ENCODE data around the gene GLYATL3. TPM values are rescaled to one million over a fixed set of nuclear protein-coding genes. Genes with fewer than 3 reads are reported as not detected.
A peak's percentile ranks its signal among the peaks of the same experiment; 100 is the strongest.

The GLYATL3 gene
- polyA plus RNA-seq, 3 donors, result not detected

GRCh38 chr6:49546331-49546730 lies 46.6 kb downstream of the GLYATL3 start:
- H3K9me3 ChIP-seq (replicated peaks in 1 of 2; ENCODE audit: control insufficient read depth in 1 of 2, insufficient read depth in 1 of 2, low read length in 2 of 2), result peaks cover 0 to 12% of the 10 kb centered on the region in 2 donors
- TF ChIP-seq CTCF (IDR thresholded peaks at IDR 0.05), result no peak
- DNase-seq, result no peak
- no peak overlapping the region for H3K4me3 Mint-ChIP-seq
- H4K20me1 ChIP-seq (ENCODE audit: insufficient read depth, low read length), result no peaks in the 10 kb centered on the region
- H3K4me2 ChIP-seq (replicated peaks; ENCODE audit: extremely low read depth, low read length, poor library complexity, severe bottlenecking), result no peak overlapping the region
- peaks cover 13% of the 10 kb centered on the region in 2 donors for H3K4me1 ChIP-seq (ENCODE audit: control insufficient read depth in 1 of 2, insufficient read depth in 2 of 2, low read length in 2 of 2)
- no peak overlapping the region for H3K27ac Mint-ChIP-seq
- peaks cover 19% of the 10 kb centered on the region for H3K4me1 Mint-ChIP-seq
- peaks cover 23% of the 10 kb centered on the region in 2 donors for H3K27me3 ChIP-seq (ENCODE audit: control insufficient read depth in 2 of 2, insufficient read depth in 2 of 2, low read length in 2 of 2)
- 86% methylated on average over 1 of the region's 1 CpG for WGBS (ENCODE audit: insufficient coverage)
- no peaks in the 10 kb centered on the region for H3K36me3 ChIP-seq (replicated peaks in 1 of 2; ENCODE audit: control insufficient read depth in 1 of 2, insufficient read depth in 2 of 2, low read length in 2 of 2)
- no peaks in the 10 kb centered on the region for H3K79me2 ChIP-seq (ENCODE audit: insufficient read depth, low read length)
- H3K9ac ChIP-seq (ENCODE audit: insufficient read depth, low read length, poor library complexity, severe bottlenecking), result no peak overlapping the region
- intact Hi-C loops (cut with micrococcal nuclease), result no loop called here
- peaks cover 0 to 6% (median 0%) of the 10 kb centered on the region in 7 donors for H3K9me3 Mint-ChIP-seq
- H3K27me3 Mint-ChIP-seq (ENCODE audit: low read depth in 3 of 3), result peaks cover 17 to 32% (median 26%) of the 10 kb centered on the region in 3 donors
- H3K36me3 Mint-ChIP-seq, result peaks cover 0 to 4% of the 10 kb centered on the region in 2 donors
- H3K27ac ChIP-seq (ENCODE audit: low read depth in 1 of 2, low read length in 2 of 2), result no peak overlapping the region
- H2AFZ ChIP-seq (ENCODE audit: insufficient read depth, low read depth, low read length, poor library complexity, severe bottlenecking), result no peak overlapping the region
- H3K4me3 ChIP-seq (replicated peaks in 1 of 3; ENCODE audit: low read depth in 2 of 3, low read length in 3 of 3), result no peak overlapping the region

- peaks cover 0 to 14% of the 10 kb centered on the region in 2 donors for H3K9me3 ChIP-seq (replicated peaks in 1 of 2; ENCODE audit: control insufficient read depth in 1 of 2, insufficient read depth in 1 of 2, low read length in 2 of 2)
- H3K4me2 ChIP-seq (replicated peaks; ENCODE audit: extremely low read depth, low read length, poor library complexity, severe bottlenecking), result no peak overlapping the region
- Mint-ChIP-seq H3K27ac (no peak overlapping the region), H3K4me1 (peaks cover 20% of the 10 kb centered on the region), H3K27me3 (ENCODE audit: low read depth in 3 of 3) (peaks cover 29 to 46% (median 32%) of the 10 kb centered on the region in 3 donors), H3K36me3 (peaks cover 0 to 4% of the 10 kb centered on the region in 2 donors), H3K9me3 (peaks cover 0 to 6% (median 0%) of the 10 kb centered on the region in 7 donors), H3K4me3 (peak overlapping the region in 1 of 2 donors; percentile 39)
- WGBS (ENCODE audit: insufficient coverage), result 87% methylated on average over 3 of the region's 5 CpGs
- intact Hi-C loops (cut with micrococcal nuclease), result no loop called here
- H3K36me3 ChIP-seq (replicated peaks in 1 of 2; ENCODE audit: control insufficient read depth in 1 of 2, insufficient read depth in 2 of 2, low read length in 2 of 2), result no peaks in the 10 kb centered on the region
- H3K27me3 ChIP-seq (ENCODE audit: control insufficient read depth in 2 of 2, insufficient read depth in 2 of 2, low read length in 2 of 2), result peaks cover 35 to 37% of the 10 kb centered on the region in 2 donors
- H3K79me2 ChIP-seq (ENCODE audit: insufficient read depth, low read length), result no peaks in the 10 kb centered on the region
- H3K27ac ChIP-seq (ENCODE audit: low read depth in 1 of 2, low read length in 2 of 2), result no peak overlapping the region
- no peak for DNase-seq
- no peak overlapping the region for H3K4me3 ChIP-seq (replicated peaks in 1 of 3; ENCODE audit: low read depth in 2 of 3, low read length in 3 of 3)
- no peak overlapping the region for H2AFZ ChIP-seq (ENCODE audit: insufficient read depth, low read depth, low read length, poor library complexity, severe bottlenecking)
- no peak for TF ChIP-seq CTCF (IDR thresholded peaks at IDR 0.05)
- H3K9ac ChIP-seq (ENCODE audit: insufficient read depth, low read length, poor library complexity, severe bottlenecking), result no peak overlapping the region
- peaks cover 16 to 18% of the 10 kb centered on the region in 2 donors for H3K4me1 ChIP-seq (ENCODE audit: control insufficient read depth in 1 of 2, insufficient read depth in 2 of 2, low read length in 2 of 2)
- no peaks in the 10 kb centered on the region for H4K20me1 ChIP-seq (ENCODE audit: insufficient read depth, low read length)
Measured at GRCh38 chr6:49548613-49549304, 49.0 kb downstream of the GLYATL3 start.

All from CD14-positive monocyte (primary cell).